Skeletal muscle satellite cell (primary cell): ENCODE data around the gene CDCA3.

ENCODE experiments used
- H3K27me3 ChIP-seq: 2 replicates; pipeline ENCODE4 v1.7.0; 2013; ENCODE audit warnings: low read length; ENCODE audit not compliant: control insufficient read depth, insufficient read depth
- H3K36me3 ChIP-seq: 2 replicates; pipeline ENCODE4 v1.7.0; 2013; ENCODE audit warnings: mild to moderate bottlenecking, control low read depth, low read length; ENCODE audit not compliant: insufficient read depth
- H3K4me1 ChIP-seq: 2 replicates; pipeline ENCODE4 v1.7.0; 2013; ENCODE audit warnings: low read length; ENCODE audit not compliant: control insufficient read depth, insufficient read depth
- H3K4me2 ChIP-seq: 2 replicates; pipeline ENCODE4 v1.7.0; 2013; ENCODE audit warnings: mild to moderate bottlenecking, low read length
- H3K4me3 ChIP-seq: 2 replicates; pipeline ENCODE4 v1.7.0; 2013; ENCODE audit warnings: low read length
- H3K9ac ChIP-seq: 2 replicates; pipeline ENCODE4 v1.7.0; 2013; ENCODE audit warnings: mild to moderate bottlenecking, low read depth, low read length, moderate library complexity
- H3K9me3 ChIP-seq: replicated peaks from 2 replicates; pipeline ENCODE4 v1.7.0; 2013; ENCODE audit warnings: mild to moderate bottlenecking, control low read depth, low read length

The CDCA3 gene

GRCh38 chr12:6807170-6807569, 43.9 kb downstream of the CDCA3 start:
- Histone ChIP-seq H3K9ac (no peak overlapping the region), H3K4me1 (no peaks in the 10 kb centered on the region), H3K4me3 (no peak overlapping the region), H3K9me3 (no peaks in the 10 kb centered on the region), H3K36me3 (no peaks in the 10 kb centered on the region), H3K4me2 (no peak overlapping the region), H3K27me3 (peaks cover 29% of the 10 kb centered on the region)

- Histone ChIP-seq H3K9ac (no peak overlapping the region), H3K4me1 (no peaks in the 10 kb centered on the region), H3K9me3 (no peaks in the 10 kb centered on the region), H3K4me2 (no peak overlapping the region), H3K4me3 (no peak overlapping the region), H3K36me3 (no peaks in the 10 kb centered on the region), H3K27me3 (peaks cover 23% of the 10 kb centered on the region)
These were observed 51.9 kb downstream of the CDCA3 start for GRCh38 chr12:6799147-6799546.
